ENCODE results near the gene FSTL4. TPM values are rescaled to one million over a fixed set of nuclear protein-coding genes. Genes with fewer than 3 reads are reported as not detected.

FSTL4 gene
- total RNA-seq, 1 donor from 2014 or later = not detected

- ATAC-seq (ENCODE audit: poor library complexity) (no peak), DNase-seq (no peak)
- intact Hi-C loops (cut with DNase I) = no loop called here
Observed at GRCh38 chr5:133354323-133355185, 257.8 kb downstream of the FSTL4 start.

GRCh38 chr5:133353741-133354140, 258.6 kb downstream of the FSTL4 start:
- DNase-seq = no peak
- ATAC-seq (ENCODE audit: poor library complexity) = peak; percentile 52
- intact Hi-C loops (cut with DNase I) = no loop called here

- intact Hi-C loops (cut with DNase I) = no loop called here
- ATAC-seq (ENCODE audit: poor library complexity) = no peak
- DNase-seq = no peak
Observed at GRCh38 chr5:133348406-133348805, 263.9 kb downstream of the FSTL4 start.

- intact Hi-C loops (cut with DNase I) = no loop called here
- ATAC-seq (ENCODE audit: poor library complexity) (peak; percentile 73), DNase-seq (no peak)
Observed at GRCh38 chr5:133347039-133347438, 265.3 kb downstream of the FSTL4 start.

- intact Hi-C loops (cut with DNase I) = no loop called here
- DNase-seq (no peak), ATAC-seq (ENCODE audit: poor library complexity) (no peak)
Observed at GRCh38 chr5:133344266-133344665, 268.1 kb downstream of the FSTL4 start.

GRCh38 chr5:133343196-133343595, 269.1 kb downstream of the FSTL4 start:
- intact Hi-C loops (cut with DNase I) = no loop called here
- no peak for DNase-seq
- no peak for ATAC-seq (ENCODE audit: poor library complexity)

- intact Hi-C loops (cut with DNase I) = no loop called here
- ATAC-seq (ENCODE audit: poor library complexity) (no peak), DNase-seq (no peak)
Observed at GRCh38 chr5:133341915-133342710, 270.2 kb downstream of the FSTL4 start.

GRCh38 chr5:133341296-133341695, 271.0 kb downstream of the FSTL4 start:
- ATAC-seq (ENCODE audit: poor library complexity) (no peak), DNase-seq (no peak)
- intact Hi-C loops (cut with DNase I) = no loop called here

- DNase-seq = no peak
- intact Hi-C loops (cut with DNase I) = no loop called here
Observed at GRCh38 chr5:133340822-133341221, 271.5 kb downstream of the FSTL4 start.

GRCh38 chr5:133340002-133340755, 272.2 kb downstream of the FSTL4 start:
- ATAC-seq (ENCODE audit: poor library complexity) (no peak), DNase-seq (no peak)
- intact Hi-C loops (cut with DNase I) = no loop called here

More at GRCh38 chr5:133340822-133341221, 271.5 kb downstream of the FSTL4 start:
- no peak for ATAC-seq (ENCODE audit: poor library complexity)

GRCh38 chr5:133338504-133339355, 273.6 kb downstream of the FSTL4 start:
- no peak for ATAC-seq (ENCODE audit: poor library complexity)
- no peak for DNase-seq
- intact Hi-C loops (cut with DNase I) = no loop called here

- intact Hi-C loops (cut with DNase I) = no loop called here
- ATAC-seq (ENCODE audit: poor library complexity) = no peak
- DNase-seq = no peak
Observed at GRCh38 chr5:133337795-133338445, 274.4 kb downstream of the FSTL4 start.

- intact Hi-C loops (cut with DNase I) = no loop called here
- DNase-seq (no peak), ATAC-seq (ENCODE audit: poor library complexity) (no peak)
Observed at GRCh38 chr5:133336969-133337410, 275.4 kb downstream of the FSTL4 start.

GRCh38 chr5:133336121-133336968, 276.0 kb downstream of the FSTL4 start:
- intact Hi-C loops (cut with DNase I) = no loop called here
- no peak for DNase-seq
- no peak for ATAC-seq (ENCODE audit: poor library complexity)

- intact Hi-C loops (cut with DNase I) = no loop called here
- ATAC-seq (ENCODE audit: poor library complexity) = no peak
- DNase-seq = no peak
Observed at GRCh38 chr5:133334796-133335639, 277.3 kb downstream of the FSTL4 start.

All from Right ventricle myocardium superior (tissue), 1 donor.